Subcutaneous abdominal adipose tissue (tissue), 5 donors: Measurements from ENCODE around the gene GRIA2.

Source experiments
- H3K27ac ChIP-seq: one replicate; pipeline ENCODE4 v1.7.0; 2013; ENCODE audit warnings: low read depth, mild to moderate bottlenecking, inconsistent platforms, low read length, moderate library complexity
- H3K27me3 ChIP-seq, 5 donors: one replicate each; pipeline ENCODE4 v1.7.0; 2013; ENCODE audit warnings: low read length in 5 of 5, inconsistent platforms in 1 of 5; ENCODE audit not compliant: control insufficient read depth in 5 of 5, insufficient read depth in 4 of 5
- H3K36me3 ChIP-seq, 5 donors: one replicate each; pipeline ENCODE4 v1.7.0; 2013; ENCODE audit warnings: low read length in 5 of 5; ENCODE audit not compliant: control insufficient read depth in 5 of 5, insufficient read depth in 5 of 5
- H3K4me1 ChIP-seq, 5 donors: one replicate each; pipeline ENCODE4 v1.7.0; 2013; ENCODE audit warnings: low read length in 5 of 5, mild to moderate bottlenecking in 3 of 5, moderate library complexity in 1 of 5; ENCODE audit not compliant: control insufficient read depth in 5 of 5, insufficient read depth in 5 of 5
- H3K4me3 ChIP-seq, 5 donors: one replicate each; pipeline ENCODE4 v1.7.0; 2013; ENCODE audit warnings: low read length in 5 of 5, low read depth in 1 of 5
- H3K9ac ChIP-seq, 5 donors: one replicate each; pipeline ENCODE4 v1.7.0; 2013; ENCODE audit warnings: low read length in 5 of 5, mild to moderate bottlenecking in 4 of 5, moderate library complexity in 3 of 5
- H3K9me3 ChIP-seq, 5 donors: one replicate each; pipeline ENCODE4 v1.7.0; 2013; ENCODE audit warnings: low read length in 5 of 5; ENCODE audit not compliant: control insufficient read depth in 5 of 5
- donor health status: healthy.
- donor health status: healthy.
- donor health status: healthy.
- donor health status: healthy.
- donor health status: healthy.

The GRIA2 gene

DNA sequence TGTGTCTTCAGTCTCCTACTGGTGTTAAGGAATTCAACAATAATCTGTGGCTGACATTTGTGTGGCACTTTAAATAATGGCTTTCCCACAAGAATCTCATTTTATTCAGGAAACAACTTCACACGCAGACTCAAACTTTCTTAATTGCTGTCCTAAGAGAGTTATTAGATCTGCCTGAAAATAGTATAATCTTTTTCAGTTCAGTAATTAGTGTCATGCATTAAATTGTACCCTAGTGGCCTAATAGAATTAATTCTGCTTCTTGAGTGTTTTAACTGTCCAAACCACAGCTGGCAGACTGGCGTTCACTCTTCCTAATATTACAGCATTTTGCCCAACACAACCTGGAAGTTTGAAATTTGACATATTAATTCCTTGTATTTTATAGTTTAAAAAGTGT, 107.1 kb downstream of the GRIA2 start:
- Histone ChIP-seq H3K4me3 (no peak overlapping the region), H3K9me3 (no peaks in the 10 kb centered on the region), H3K27ac (no peak overlapping the region), H3K27me3 (no peaks in the 10 kb centered on the region), H3K9ac (no peak overlapping the region), H3K36me3 (no peaks in the 10 kb centered on the region), H3K4me1 (no peaks in the 10 kb centered on the region)

DNA sequence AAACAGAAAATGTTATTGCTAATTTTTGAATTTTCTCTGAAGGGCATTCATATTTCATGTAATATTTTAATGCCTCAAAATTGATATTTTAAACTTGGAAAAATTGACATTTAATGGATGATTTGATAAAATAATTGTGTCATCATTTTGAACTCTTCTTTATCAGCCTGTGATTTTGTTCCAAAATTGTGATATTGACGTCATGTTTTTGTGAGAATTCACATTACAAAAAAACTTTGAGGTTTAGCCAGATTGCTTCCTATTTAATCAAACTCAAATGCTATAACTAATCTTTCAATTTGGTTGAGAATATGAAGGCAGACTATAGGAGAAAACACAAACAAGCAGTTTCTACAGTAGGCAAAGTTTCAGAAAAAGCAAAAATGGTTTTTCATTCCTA, 137.4 kb downstream of the GRIA2 start:
- Histone ChIP-seq H3K27ac (no peak overlapping the region), H3K36me3 (no peaks in the 10 kb centered on the region), H3K9ac (no peak overlapping the region), H3K9me3 (no peaks in the 10 kb centered on the region), H3K4me1 (no peaks in the 10 kb centered on the region), H3K27me3 (no peaks in the 10 kb centered on the region), H3K4me3 (no peak overlapping the region)

DNA sequence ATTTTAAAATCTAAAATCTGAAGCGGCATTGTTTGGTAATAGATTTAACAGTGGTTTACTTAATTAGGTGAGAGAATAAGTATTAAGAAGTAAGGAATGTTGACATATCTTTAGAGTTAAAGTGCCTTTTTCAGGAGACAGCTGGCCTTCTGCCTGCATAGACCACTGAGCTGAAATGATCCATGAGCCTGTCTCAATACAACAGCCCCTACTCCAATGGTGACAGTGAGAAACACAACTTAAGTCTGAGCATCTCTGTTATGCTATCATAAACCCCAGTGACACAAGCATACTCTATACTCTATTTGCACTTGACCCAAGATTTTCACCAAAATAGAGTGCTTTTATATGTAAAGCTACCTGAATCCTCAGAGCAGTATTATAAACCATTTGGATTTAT, 137.9 kb downstream of the GRIA2 start:
- Histone ChIP-seq H3K4me1 (no peaks in the 10 kb centered on the region), H3K27ac (no peak overlapping the region), H3K27me3 (no peaks in the 10 kb centered on the region), H3K9ac (no peak overlapping the region), H3K36me3 (no peaks in the 10 kb centered on the region), H3K9me3 (no peaks in the 10 kb centered on the region), H3K4me3 (no peak overlapping the region)

DNA sequence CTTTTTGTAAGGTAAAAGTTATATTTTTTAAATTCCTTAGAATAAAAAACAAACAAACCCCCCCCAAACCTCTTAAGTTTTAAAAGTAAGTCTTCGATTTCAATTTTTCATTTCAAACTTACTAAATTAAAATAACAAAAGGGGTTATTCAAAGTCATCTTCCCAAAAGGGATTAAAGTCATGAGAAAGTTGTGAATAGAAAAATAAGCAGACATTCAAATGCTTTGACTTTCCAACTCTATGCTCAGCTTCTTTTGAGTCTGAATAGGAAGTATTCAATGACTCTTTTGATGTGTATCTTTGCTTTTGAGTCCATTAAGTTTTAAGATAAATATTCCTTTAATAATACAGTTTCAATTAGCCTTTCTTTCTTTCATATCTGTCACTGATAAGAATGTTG, 138.3 kb downstream of the GRIA2 start:
- no peak overlapping the region for H3K9ac ChIP-seq
- H3K27ac ChIP-seq = no peak overlapping the region
- no peaks in the 10 kb centered on the region for H3K27me3 ChIP-seq
- H3K36me3 ChIP-seq = no peaks in the 10 kb centered on the region
- H3K4me1 ChIP-seq = no peaks in the 10 kb centered on the region
- H3K9me3 ChIP-seq = no peaks in the 10 kb centered on the region
- H3K4me3 ChIP-seq = no peak overlapping the region

DNA sequence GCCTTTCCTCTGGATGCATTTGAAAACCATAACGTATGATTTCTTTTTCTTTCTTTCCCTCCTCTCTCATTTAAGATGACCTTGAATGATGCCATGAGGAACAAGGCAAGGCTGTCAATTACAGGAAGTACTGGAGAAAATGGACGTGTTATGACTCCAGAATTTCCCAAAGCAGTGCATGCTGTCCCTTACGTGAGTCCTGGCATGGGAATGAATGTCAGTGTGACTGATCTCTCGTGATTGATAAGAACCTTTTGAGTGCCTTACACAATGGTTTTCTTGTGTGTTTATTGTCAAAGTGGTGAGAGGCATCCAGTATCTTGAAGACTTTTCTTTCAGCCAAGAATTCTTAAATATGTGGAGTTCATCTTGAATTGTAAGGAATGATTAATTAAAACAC, 142.8 kb downstream of the GRIA2 start:
- Histone ChIP-seq H3K36me3 (no peaks in the 10 kb centered on the region), H3K27me3 (no peaks in the 10 kb centered on the region), H3K27ac (no peak overlapping the region)

DNA sequence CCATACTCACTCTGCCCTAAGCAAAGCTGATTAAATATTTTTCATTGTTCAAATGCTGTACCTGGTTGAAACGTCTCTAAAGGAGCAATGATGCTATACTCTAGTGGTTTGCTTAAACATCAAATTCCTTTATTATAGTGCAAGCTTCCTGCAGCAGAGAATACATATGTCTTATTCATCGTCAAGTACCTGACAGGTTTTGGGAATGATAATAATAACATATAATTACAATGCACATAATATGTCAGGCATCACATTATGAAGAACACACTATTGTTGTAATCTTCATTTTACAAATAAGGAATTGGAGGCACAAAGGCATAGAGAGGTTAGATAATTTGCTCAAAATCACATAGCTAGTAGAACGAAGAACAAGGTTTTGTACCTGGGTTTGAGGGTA, 151.6 kb downstream of the GRIA2 start:
- no peak overlapping the region for H3K9ac ChIP-seq
- H3K36me3 ChIP-seq = no peaks in the 10 kb centered on the region
- H3K27me3 ChIP-seq = no peaks in the 10 kb centered on the region
- H3K27ac ChIP-seq = no peak overlapping the region
- no peak overlapping the region for H3K4me3 ChIP-seq
- H3K4me1 ChIP-seq = no peaks in the 10 kb centered on the region
- no peaks in the 10 kb centered on the region for H3K9me3 ChIP-seq

More for the DNA sequence above, 142.8 kb downstream of the GRIA2 start:
- H3K9me3 ChIP-seq = no peaks in the 10 kb centered on the region
- no peaks in the 10 kb centered on the region for H3K4me1 ChIP-seq
- no peak overlapping the region for H3K4me3 ChIP-seq
- no peak overlapping the region for H3K9ac ChIP-seq

DNA sequence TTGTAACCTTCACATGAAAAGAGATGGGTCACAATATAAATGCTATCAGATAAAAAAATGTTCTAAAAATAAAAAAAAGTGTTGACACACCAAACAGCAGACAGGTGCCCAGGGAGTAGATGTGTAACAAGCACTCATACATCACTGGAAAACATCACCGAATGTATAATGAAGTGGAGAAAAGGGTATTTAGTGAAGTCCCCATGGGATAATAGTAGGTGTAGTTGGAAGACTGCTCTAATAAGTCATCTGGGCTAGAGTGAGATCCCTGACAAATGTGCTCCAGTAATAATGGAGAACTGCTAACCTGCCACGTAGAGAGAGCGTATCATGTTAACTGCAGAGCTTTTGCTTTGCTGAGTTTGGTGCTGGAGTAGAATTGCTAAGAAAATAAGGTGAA, 152.0 kb downstream of the GRIA2 start:
- Histone ChIP-seq H3K4me3 (no peak overlapping the region), H3K9ac (no peak overlapping the region), H3K9me3 (no peaks in the 10 kb centered on the region), H3K27ac (no peak overlapping the region), H3K4me1 (no peaks in the 10 kb centered on the region), H3K27me3 (no peaks in the 10 kb centered on the region), H3K36me3 (no peaks in the 10 kb centered on the region)

DNA sequence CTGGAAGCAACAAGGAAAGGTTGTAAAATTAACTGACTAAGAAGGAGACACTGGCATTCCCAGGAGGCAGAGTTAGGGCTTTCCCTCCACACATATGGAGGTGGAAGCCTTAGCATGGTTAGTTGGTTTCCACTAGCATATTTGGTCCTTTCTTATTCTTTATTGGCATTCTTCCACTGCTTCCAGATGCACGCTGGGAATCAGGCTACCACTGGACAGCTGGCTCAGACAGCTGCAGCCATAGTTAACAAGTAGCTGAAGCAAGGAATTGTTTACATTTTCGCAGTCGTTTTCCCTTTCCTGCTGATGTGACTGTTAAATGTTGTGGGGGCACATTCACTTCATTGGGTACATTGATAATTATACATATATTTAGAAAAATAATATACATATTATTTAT, 169.2 kb downstream of the GRIA2 start:
- Histone ChIP-seq H3K9me3 (no peaks in the 10 kb centered on the region), H3K27ac (no peak overlapping the region), H3K36me3 (no peaks in the 10 kb centered on the region), H3K4me3 (no peak overlapping the region), H3K27me3 (no peaks in the 10 kb centered on the region), H3K4me1 (no peaks in the 10 kb centered on the region), H3K9ac (no peak overlapping the region)

DNA sequence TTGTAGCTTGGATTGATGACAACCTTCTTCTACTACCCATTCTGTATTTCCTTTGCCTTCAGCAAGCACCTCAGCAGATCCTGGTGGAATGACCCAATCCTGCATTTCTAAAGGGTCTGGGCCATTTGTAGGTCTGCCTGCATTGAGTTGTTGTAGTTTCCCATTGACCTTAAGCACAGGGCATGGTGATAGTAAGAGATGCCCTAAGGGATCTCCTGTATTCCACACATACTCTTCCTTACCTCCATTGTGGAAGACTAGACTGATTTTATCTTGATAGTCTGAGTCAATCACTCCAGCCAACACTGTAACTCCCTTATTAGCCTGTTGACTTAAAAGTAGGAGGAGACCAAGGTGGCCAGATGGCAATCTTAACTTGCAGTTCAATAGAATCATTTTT, 184.5 kb downstream of the GRIA2 start:
- Histone ChIP-seq H3K36me3 (no peaks in the 10 kb centered on the region), H3K9ac (no peak overlapping the region), H3K9me3 (no peaks in the 10 kb centered on the region)

More for the DNA sequence above, 184.5 kb downstream of the GRIA2 start:
- Histone ChIP-seq H3K4me1 (no peaks in the 10 kb centered on the region), H3K4me3 (no peak overlapping the region), H3K27me3 (no peaks in the 10 kb centered on the region), H3K27ac (no peak overlapping the region)
